ENCODE data around the gene SLC22A2.

Gene SLC22A2

GRCh38 chr6:160259598-160259997, 977 bp upstream of the SLC22A2 start:
- Histone ChIP-seq H3K27ac (ENCODE audit: low read length) (no peak overlapping the region), H3K36me3 (ENCODE audit: control insufficient read depth in 1 of 2, insufficient read depth in 2 of 2, low read length in 2 of 2) (no peaks in the 10 kb centered on the region), H3K27me3 (ENCODE audit: low read depth, low read length) (no peaks in the 10 kb centered on the region), H3K4me3 (ENCODE audit: low read depth in 1 of 2, low read length in 2 of 2) (no peak overlapping the region), H3K4me1 (ENCODE audit: control insufficient read depth in 1 of 2, insufficient read depth in 2 of 2, low read length in 2 of 2) (peaks cover 0 to 27% of the 10 kb centered on the region in 2 donors), H3K9me3 (ENCODE audit: control insufficient read depth in 1 of 2, low read length in 2 of 2) (no peaks in the 10 kb centered on the region)

GRCh38 chr6:160259143-160259425, 463 bp upstream of the SLC22A2 start:
- H3K4me1 ChIP-seq (ENCODE audit: control insufficient read depth in 1 of 2, insufficient read depth in 2 of 2, low read length in 2 of 2): peaks cover 0 to 27% of the 10 kb centered on the region in 2 donors
- H3K27ac ChIP-seq (ENCODE audit: low read length): no peak overlapping the region
- H3K36me3 ChIP-seq (ENCODE audit: control insufficient read depth in 1 of 2, insufficient read depth in 2 of 2, low read length in 2 of 2): no peaks in the 10 kb centered on the region
- H3K9me3 ChIP-seq (ENCODE audit: control insufficient read depth in 1 of 2, low read length in 2 of 2): no peaks in the 10 kb centered on the region
- no peak overlapping the region for H3K4me3 ChIP-seq (ENCODE audit: low read depth in 1 of 2, low read length in 2 of 2)
- no peaks in the 10 kb centered on the region for H3K27me3 ChIP-seq (ENCODE audit: low read depth, low read length)

GRCh38 chr6:160256445-160256844, 2.2 kb downstream of the SLC22A2 start:
- no peak overlapping the region for H3K27ac ChIP-seq (ENCODE audit: low read length)
- no peaks in the 10 kb centered on the region for H3K36me3 ChIP-seq (ENCODE audit: control insufficient read depth in 1 of 2, insufficient read depth in 2 of 2, low read length in 2 of 2)

GRCh38 chr6:160254467-160255312, 3.9 kb downstream of the SLC22A2 start:
- Histone ChIP-seq H3K27me3 (ENCODE audit: low read depth, low read length) (no peaks in the 10 kb centered on the region), H3K36me3 (ENCODE audit: control insufficient read depth in 1 of 2, insufficient read depth in 2 of 2, low read length in 2 of 2) (no peaks in the 10 kb centered on the region), H3K4me3 (ENCODE audit: low read depth in 1 of 2, low read length in 2 of 2) (no peak overlapping the region), H3K4me1 (ENCODE audit: control insufficient read depth in 1 of 2, insufficient read depth in 2 of 2, low read length in 2 of 2) (peaks cover 0 to 20% of the 10 kb centered on the region in 2 donors), H3K9me3 (ENCODE audit: control insufficient read depth in 1 of 2, low read length in 2 of 2) (no peaks in the 10 kb centered on the region), H3K27ac (ENCODE audit: low read length) (no peak overlapping the region)

More at GRCh38 chr6:160256445-160256844, 2.2 kb downstream of the SLC22A2 start:
- Histone ChIP-seq H3K27me3 (ENCODE audit: low read depth, low read length) (no peaks in the 10 kb centered on the region), H3K4me3 (ENCODE audit: low read depth in 1 of 2, low read length in 2 of 2) (no peak overlapping the region), H3K9me3 (ENCODE audit: control insufficient read depth in 1 of 2, low read length in 2 of 2) (no peaks in the 10 kb centered on the region), H3K4me1 (ENCODE audit: control insufficient read depth in 1 of 2, insufficient read depth in 2 of 2, low read length in 2 of 2) (peaks cover 0 to 27% of the 10 kb centered on the region in 2 donors)

GRCh38 chr6:160253714-160254113, 4.9 kb downstream of the SLC22A2 start:
- Histone ChIP-seq H3K4me1 (ENCODE audit: control insufficient read depth in 1 of 2, insufficient read depth in 2 of 2, low read length in 2 of 2) (peaks cover 0 to 10% of the 10 kb centered on the region in 2 donors), H3K36me3 (ENCODE audit: control insufficient read depth in 1 of 2, insufficient read depth in 2 of 2, low read length in 2 of 2) (no peaks in the 10 kb centered on the region), H3K27me3 (ENCODE audit: low read depth, low read length) (no peaks in the 10 kb centered on the region), H3K27ac (ENCODE audit: low read length) (no peak overlapping the region), H3K9me3 (ENCODE audit: control insufficient read depth in 1 of 2, low read length in 2 of 2) (no peaks in the 10 kb centered on the region), H3K4me3 (ENCODE audit: low read depth in 1 of 2, low read length in 2 of 2) (no peak overlapping the region)

- H3K27ac ChIP-seq (ENCODE audit: low read length): no peak overlapping the region
- peaks cover 0 to 6% of the 10 kb centered on the region in 2 donors for H3K4me1 ChIP-seq (ENCODE audit: control insufficient read depth in 1 of 2, insufficient read depth in 2 of 2, low read length in 2 of 2)
- no peak overlapping the region for H3K4me3 ChIP-seq (ENCODE audit: low read depth in 1 of 2, low read length in 2 of 2)
- no peaks in the 10 kb centered on the region for H3K36me3 ChIP-seq (ENCODE audit: control insufficient read depth in 1 of 2, insufficient read depth in 2 of 2, low read length in 2 of 2)
- no peaks in the 10 kb centered on the region for H3K27me3 ChIP-seq (ENCODE audit: low read depth, low read length)
- H3K9me3 ChIP-seq (ENCODE audit: control insufficient read depth in 1 of 2, low read length in 2 of 2): no peaks in the 10 kb centered on the region
These were observed 5.3 kb downstream of the SLC22A2 start for GRCh38 chr6:160253292-160253691.

DNA sequence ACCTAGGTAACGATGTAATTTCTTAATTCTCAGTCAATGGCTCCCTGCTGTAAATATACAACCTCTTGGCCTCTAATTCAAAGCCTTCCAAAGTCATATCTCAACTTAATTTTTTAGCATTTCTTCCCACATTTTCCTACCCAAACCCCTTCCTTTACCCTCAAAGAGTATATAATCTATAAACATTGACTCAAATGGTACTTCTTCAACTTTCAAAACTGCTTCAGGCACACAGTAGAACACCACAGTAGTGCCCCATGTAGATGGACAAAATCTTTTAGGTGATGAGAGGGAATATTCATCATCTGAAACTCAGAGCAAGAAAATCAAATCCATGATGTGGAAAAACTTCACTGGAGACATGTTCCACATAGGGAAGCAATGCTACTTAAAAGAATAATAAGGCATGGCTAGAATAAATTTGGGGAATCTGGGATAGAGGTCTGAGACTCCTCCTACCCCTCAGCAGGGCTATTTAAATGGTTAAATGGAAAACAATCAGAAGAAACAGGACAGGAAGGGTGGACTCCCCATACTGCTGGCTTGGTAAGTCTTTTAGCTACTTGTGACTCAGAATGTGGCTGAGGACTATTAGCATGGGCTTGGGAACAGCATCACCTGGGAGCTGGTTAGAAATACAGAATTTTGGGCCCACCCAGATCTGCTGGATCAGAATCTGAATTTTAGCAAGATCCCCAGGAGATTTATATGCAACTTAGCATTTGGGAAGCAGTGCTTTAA, 6.4 kb downstream of the SLC22A2 start:
- Histone ChIP-seq H3K9me3 (ENCODE audit: control insufficient read depth in 1 of 2, low read length in 2 of 2) (no peaks in the 10 kb centered on the region), H3K36me3 (ENCODE audit: control insufficient read depth in 1 of 2, insufficient read depth in 2 of 2, low read length in 2 of 2) (no peaks in the 10 kb centered on the region), H3K27ac (ENCODE audit: low read length) (no peak overlapping the region), H3K4me3 (ENCODE audit: low read depth in 1 of 2, low read length in 2 of 2) (no peak overlapping the region), H3K27me3 (ENCODE audit: low read depth, low read length) (no peaks in the 10 kb centered on the region), H3K4me1 (ENCODE audit: control insufficient read depth in 1 of 2, insufficient read depth in 2 of 2, low read length in 2 of 2) (peaks cover 0 to 4% of the 10 kb centered on the region in 2 donors)

DNA sequence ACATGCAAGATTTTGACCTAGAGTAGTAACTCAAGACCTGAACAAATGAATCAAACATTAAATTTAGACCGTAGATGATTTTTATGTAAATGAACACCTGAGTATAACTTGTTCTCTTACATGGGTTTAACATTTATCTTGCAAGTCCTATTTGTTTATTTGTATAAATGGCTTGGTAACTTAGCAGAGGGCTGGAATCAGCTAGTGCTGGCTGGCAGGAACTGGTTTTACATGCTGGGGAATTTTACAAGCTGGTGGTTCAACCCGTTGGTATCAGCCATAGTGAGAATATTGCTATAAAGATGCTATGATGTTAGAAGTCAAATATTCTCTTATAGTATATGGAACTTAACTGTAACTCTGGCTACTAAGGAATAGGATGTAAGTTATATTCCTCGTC, 8.9 kb downstream of the SLC22A2 start:
- H3K27ac ChIP-seq (ENCODE audit: low read length): no peak overlapping the region
- no peaks in the 10 kb centered on the region for H3K4me1 ChIP-seq (ENCODE audit: control insufficient read depth in 1 of 2, insufficient read depth in 2 of 2, low read length in 2 of 2)
- no peaks in the 10 kb centered on the region for H3K9me3 ChIP-seq (ENCODE audit: control insufficient read depth in 1 of 2, low read length in 2 of 2)

DNA sequence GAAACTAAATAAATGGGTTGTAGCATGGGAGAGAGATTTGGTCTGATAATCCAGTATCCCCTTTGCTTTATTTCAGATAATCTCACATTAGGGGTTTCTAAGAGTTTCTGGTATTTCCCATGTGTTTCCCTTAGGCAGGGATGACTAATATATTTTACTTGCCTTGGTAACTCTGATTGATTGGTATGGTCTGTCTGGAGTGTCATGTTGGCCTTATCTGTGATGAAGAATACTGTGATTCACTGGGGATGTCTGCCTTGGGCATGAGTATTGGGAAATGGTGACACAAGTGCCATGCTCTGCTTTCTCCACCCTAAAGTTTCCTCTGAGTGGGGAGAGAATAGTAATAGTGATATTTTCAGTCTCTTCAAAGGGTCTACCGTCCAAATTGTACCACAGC, 10.1 kb downstream of the SLC22A2 start:
- Histone ChIP-seq H3K27me3 (ENCODE audit: low read depth, low read length) (no peaks in the 10 kb centered on the region), H3K36me3 (ENCODE audit: control insufficient read depth in 1 of 2, insufficient read depth in 2 of 2, low read length in 2 of 2) (no peaks in the 10 kb centered on the region), H3K27ac (ENCODE audit: low read length) (no peak overlapping the region), H3K4me3 (ENCODE audit: low read depth in 1 of 2, low read length in 2 of 2) (no peak overlapping the region), H3K9me3 (ENCODE audit: control insufficient read depth in 1 of 2, low read length in 2 of 2) (no peaks in the 10 kb centered on the region), H3K4me1 (ENCODE audit: control insufficient read depth in 1 of 2, insufficient read depth in 2 of 2, low read length in 2 of 2) (no peaks in the 10 kb centered on the region)

More for the DNA sequence above, 8.9 kb downstream of the SLC22A2 start:
- Histone ChIP-seq H3K27me3 (ENCODE audit: low read depth, low read length) (no peaks in the 10 kb centered on the region), H3K4me3 (ENCODE audit: low read depth in 1 of 2, low read length in 2 of 2) (no peak overlapping the region), H3K36me3 (ENCODE audit: control insufficient read depth in 1 of 2, insufficient read depth in 2 of 2, low read length in 2 of 2) (no peaks in the 10 kb centered on the region)

DNA sequence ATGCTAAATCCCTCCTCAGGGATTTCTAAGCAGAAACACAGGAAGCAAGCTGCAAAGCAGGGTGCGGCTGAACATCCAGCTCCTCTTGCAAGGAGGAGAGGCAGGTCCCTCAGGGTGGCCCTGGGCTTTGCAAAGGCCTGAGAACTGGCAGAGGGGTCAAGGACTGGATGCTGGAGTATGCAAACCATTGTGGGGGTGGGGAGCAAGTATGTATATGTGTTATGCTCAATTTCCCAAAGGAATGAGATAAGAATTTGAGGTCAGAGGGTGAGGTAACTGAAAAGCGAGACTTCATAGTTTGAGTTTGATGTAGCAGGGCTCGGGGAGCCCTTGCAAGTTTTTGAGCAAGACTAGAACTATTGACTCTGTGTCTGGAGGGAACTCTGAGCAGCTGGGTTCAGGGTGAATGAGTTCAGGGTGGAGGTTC, 11.2 kb downstream of the SLC22A2 start:
- H3K9me3 ChIP-seq (ENCODE audit: control insufficient read depth in 1 of 2, low read length in 2 of 2): no peaks in the 10 kb centered on the region
- no peak overlapping the region for H3K27ac ChIP-seq (ENCODE audit: low read length)
- H3K4me3 ChIP-seq (ENCODE audit: low read depth in 1 of 2, low read length in 2 of 2): no peak overlapping the region
- no peaks in the 10 kb centered on the region for H3K36me3 ChIP-seq (ENCODE audit: control insufficient read depth in 1 of 2, insufficient read depth in 2 of 2, low read length in 2 of 2)
- no peaks in the 10 kb centered on the region for H3K4me1 ChIP-seq (ENCODE audit: control insufficient read depth in 1 of 2, insufficient read depth in 2 of 2, low read length in 2 of 2)
- no peaks in the 10 kb centered on the region for H3K27me3 ChIP-seq (ENCODE audit: low read depth, low read length)

- no peak overlapping the region for H3K4me3 ChIP-seq (ENCODE audit: low read depth in 1 of 2, low read length in 2 of 2)
- no peak overlapping the region for H3K27ac ChIP-seq (ENCODE audit: low read length)
- no peaks in the 10 kb centered on the region for H3K9me3 ChIP-seq (ENCODE audit: control insufficient read depth in 1 of 2, low read length in 2 of 2)
- H3K36me3 ChIP-seq (ENCODE audit: control insufficient read depth in 1 of 2, insufficient read depth in 2 of 2, low read length in 2 of 2): peaks cover 0 to 5% of the 10 kb centered on the region in 2 donors
- no peaks in the 10 kb centered on the region for H3K27me3 ChIP-seq (ENCODE audit: low read depth, low read length)
- no peaks in the 10 kb centered on the region for H3K4me1 ChIP-seq (ENCODE audit: control insufficient read depth in 1 of 2, insufficient read depth in 2 of 2, low read length in 2 of 2)
These were observed 17.9 kb downstream of the SLC22A2 start for GRCh38 chr6:160240691-160241084.
